Esophagus squamous epithelium (tissue), 5 donors: ENCODE data around the gene FOXN1. TPM values are rescaled to one million over a fixed set of nuclear protein-coding genes. Genes with fewer than 3 reads are reported as not detected.
A peak's percentile ranks its signal among the peaks of the same experiment; 100 is the strongest.

Source experiments
- DNase-seq: peaks from one replicate; lab custom pipeline; 2025; lab: John Stamatoyannopoulos, UW
- H3K27ac ChIP-seq, 4 donors: fragments of 200-600 bp; sonication (generic); one replicate each; pipeline ENCODE4 v1.5.1; 2016 to 2019; ENCODE audit warnings: mild to moderate bottlenecking in 1 of 4
- H3K27me3 ChIP-seq, 4 donors: fragments of 200-600 bp; sonication (generic); 1 replicate in 3 of 4; 2 replicates in 1 of 4; pipeline versions ENCODE4 v1.5.1 to v1.6.0; 2017 to 2021; ENCODE audit warnings: antibody characterized with exemption in 1 of 4
- H3K36me3 ChIP-seq, 3 donors: fragments of 200-600 bp; sonication (generic); one replicate each; pipeline ENCODE4 v1.5.1; 2016 to 2019
- H3K4me1 ChIP-seq, 3 donors: fragments of 200-600 bp; sonication (generic); one replicate each; pipeline ENCODE4 v1.5.1; 2017 to 2019
- H3K4me3 ChIP-seq, 4 donors: fragments of 200-600 bp; sonication (generic); 1 replicate in 3 of 4; 2 replicates in 1 of 4; pipeline ENCODE4 v1.5.1; 2016 to 2019; ENCODE audit warnings: mild to moderate bottlenecking in 2 of 4, moderate library complexity in 1 of 4
- H3K9me3 ChIP-seq, 3 donors: fragments of 200-600 bp; sonication (generic); one replicate each; pipeline ENCODE4 v1.5.1; 2016 to 2019
- POLR2A ChIP-seq, 4 donors: fragments of 450-650 bp; IDR thresholded peaks; one replicate each; pipeline ENCODE4 v1.6.1; 2017; ENCODE audit warnings: antibody characterized with exemption in 4 of 4, mild to moderate bottlenecking in 4 of 4, moderate library complexity in 3 of 4
- WGBS, 2 donors: methylation state at CpG; one replicate each; pipeline ENCODE4 v1.1.5; 2018; 5-methylcytosine and 5-hydroxymethylcytosine counted together
- intact Hi-C: fragments of 100-400 bp; cut with DNase I; formaldehyde crosslinking; loops from one replicate; pipeline ENCODE4 v1.15.0; 2022
- total RNA-seq, 4 donors: library from RNA; depleted of rRNA; stranded (reverse); fragments of >200 nt; gene quantifications; one replicate each; pipeline ENCODE4 v1.1.0, GENCODE V29; 2016
- TF ChIP-seq, protein P1 (sequence below), 6 experiments: fragments of 450-650 bp in 4 of 6; fragments of 200-600 bp in 2 of 6; sonication (generic) in 2 of 6; IDR thresholded peaks; one replicate each; pipeline ENCODE4 v1.5.1; 2016 to 2019; ENCODE audit warnings: antibody characterized with exemption in 6 of 6, mild to moderate bottlenecking in 4 of 6, moderate library complexity in 4 of 6
- donor health status: DM: yes; HTN: yes; CAD: no.

Gene FOXN1
- total RNA-seq, 4 donors from 2014 or later: 10.5 to 17.0 (median 14.8) TPM

DNA sequence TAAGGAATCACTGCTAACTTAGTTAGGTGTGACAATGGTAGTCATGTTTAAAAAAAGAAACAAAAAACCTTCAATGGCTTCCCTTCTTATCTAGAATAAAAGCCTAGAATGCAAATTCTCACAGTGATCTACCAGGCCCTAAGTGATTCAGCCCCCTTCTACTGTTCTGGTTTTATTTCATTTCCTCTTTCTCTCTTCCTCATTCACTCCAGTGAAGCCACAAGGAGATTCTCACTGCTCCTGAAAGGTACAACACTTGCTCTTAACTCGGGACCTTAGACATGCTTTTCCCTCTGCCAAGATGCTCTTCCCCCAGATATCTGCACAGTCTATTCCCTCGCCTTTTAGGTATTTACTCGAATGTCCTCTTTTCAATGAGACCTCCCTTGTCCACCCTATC is 61.5 kb downstream of the FOXN1 start:
- peaks cover 1 to 52% (median 8%) of the 10 kb centered on the region in 3 donors for H3K36me3 ChIP-seq
- no peak overlapping the region for H3K4me3 ChIP-seq
- H3K27me3 ChIP-seq: no peaks in the 10 kb centered on the region
- no peaks in the 10 kb centered on the region for H3K9me3 ChIP-seq
- no peak for DNase-seq
- H3K4me1 ChIP-seq: peaks cover 8 to 52% (median 14%) of the 10 kb centered on the region in 3 donors
- intact Hi-C loops: no loop called here
- TF ChIP-seq, protein P1, sequence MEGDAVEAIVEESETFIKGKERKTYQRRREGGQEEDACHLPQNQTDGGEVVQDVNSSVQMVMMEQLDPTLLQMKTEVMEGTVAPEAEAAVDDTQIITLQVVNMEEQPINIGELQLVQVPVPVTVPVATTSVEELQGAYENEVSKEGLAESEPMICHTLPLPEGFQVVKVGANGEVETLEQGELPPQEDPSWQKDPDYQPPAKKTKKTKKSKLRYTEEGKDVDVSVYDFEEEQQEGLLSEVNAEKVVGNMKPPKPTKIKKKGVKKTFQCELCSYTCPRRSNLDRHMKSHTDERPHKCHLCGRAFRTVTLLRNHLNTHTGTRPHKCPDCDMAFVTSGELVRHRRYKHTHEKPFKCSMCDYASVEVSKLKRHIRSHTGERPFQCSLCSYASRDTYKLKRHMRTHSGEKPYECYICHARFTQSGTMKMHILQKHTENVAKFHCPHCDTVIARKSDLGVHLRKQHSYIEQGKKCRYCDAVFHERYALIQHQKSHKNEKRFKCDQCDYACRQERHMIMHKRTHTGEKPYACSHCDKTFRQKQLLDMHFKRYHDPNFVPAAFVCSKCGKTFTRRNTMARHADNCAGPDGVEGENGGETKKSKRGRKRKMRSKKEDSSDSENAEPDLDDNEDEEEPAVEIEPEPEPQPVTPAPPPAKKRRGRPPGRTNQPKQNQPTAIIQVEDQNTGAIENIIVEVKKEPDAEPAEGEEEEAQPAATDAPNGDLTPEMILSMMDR (IDR thresholded peaks at IDR 0.05): no peak
- no peak for TF ChIP-seq POLR2A (IDR thresholded peaks at IDR 0.05)
- H3K27ac ChIP-seq: no peak overlapping the region
- 81 to 95% methylated on average over 3 of the region's 3 CpGs for WGBS, 2 donors

DNA sequence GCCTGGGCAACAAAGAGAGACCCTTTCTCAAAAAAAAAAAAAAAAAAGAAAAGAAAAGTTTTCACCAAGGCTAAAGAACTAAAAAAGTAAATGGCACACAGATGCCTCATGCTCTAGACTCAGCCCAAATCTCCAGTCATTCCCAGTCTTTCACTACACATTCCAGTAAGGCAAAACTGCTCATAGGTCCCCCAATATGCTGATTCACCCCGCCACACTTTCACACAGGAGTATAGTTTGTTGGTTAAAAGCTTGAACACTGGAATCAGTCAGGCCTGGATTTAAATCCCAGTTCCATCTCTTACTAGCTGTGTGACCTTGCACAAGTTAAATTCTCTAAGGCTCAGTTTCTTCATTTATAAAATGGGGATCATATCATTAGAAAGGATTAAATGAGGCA is 63.3 kb downstream of the FOXN1 start:
- 100% methylated on average over 1 of the region's 1 CpG for WGBS, 2 donors
- Histone ChIP-seq H3K36me3 (peaks cover 0 to 42% (median 0%) of the 10 kb centered on the region in 3 donors), H3K4me3 (no peak overlapping the region), H3K9me3 (no peaks in the 10 kb centered on the region), H3K27ac (no peak overlapping the region), H3K4me1 (peaks cover 8 to 55% (median 15%) of the 10 kb centered on the region in 3 donors), H3K27me3 (no peaks in the 10 kb centered on the region)
- TF ChIP-seq POLR2A (IDR thresholded peaks at IDR 0.05): no peak
- TF ChIP-seq, protein P1 (IDR thresholded peaks at IDR 0.05): no peak
- intact Hi-C loops: no loop called here
- DNase-seq: no peak

DNA sequence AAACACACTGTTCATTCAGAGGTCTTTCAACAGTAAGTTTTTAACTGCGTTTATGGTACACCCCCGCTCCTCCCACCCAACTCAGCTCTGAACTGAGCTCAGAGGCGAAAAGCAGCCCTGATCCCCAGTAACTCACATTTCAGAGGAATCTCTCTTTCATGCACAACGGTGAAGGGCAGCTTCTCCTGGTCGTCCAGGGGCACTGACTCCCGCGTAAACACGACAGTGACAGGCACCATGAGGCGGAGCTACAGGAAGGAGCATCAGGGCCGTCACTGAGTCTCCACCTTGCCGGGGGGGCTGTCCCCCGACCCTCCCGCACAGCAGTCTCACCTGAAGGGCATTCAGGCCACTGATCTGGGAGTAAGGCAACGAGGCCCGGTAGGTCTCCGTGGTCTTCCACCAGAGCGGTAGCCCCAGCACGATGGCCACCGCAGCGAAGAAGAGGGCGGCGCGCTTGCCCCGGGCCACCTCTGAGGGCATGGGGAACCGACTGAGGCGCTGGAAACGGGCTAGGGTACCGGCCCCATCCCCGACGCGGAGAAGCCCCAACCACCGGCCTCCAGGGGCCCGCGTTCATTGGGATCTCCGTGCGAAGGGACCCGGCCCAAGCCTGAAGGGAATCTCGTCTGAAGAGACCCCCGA is 64.7 kb downstream of the FOXN1 start:
- 0 to 1% methylated on average over 8 to 10 of the region's 39 CpGs for WGBS, 2 donors
- no peaks in the 10 kb centered on the region for H3K9me3 ChIP-seq
- peak overlapping the region; percentile 86 to 95 (median 90) for H3K27ac ChIP-seq
- DNase-seq: no peak
- TF ChIP-seq, protein P1 (IDR thresholded peaks at IDR 0.05): no peak
- no peak for TF ChIP-seq POLR2A (IDR thresholded peaks at IDR 0.05)
- peaks cover 0 to 38% (median 0%) of the 10 kb centered on the region in 3 donors for H3K36me3 ChIP-seq
- intact Hi-C loops: no loop called here
- peaks cover 8 to 55% (median 15%) of the 10 kb centered on the region in 3 donors for H3K4me1 ChIP-seq
- peak overlapping the region; percentile 81 to 100 (median 96) for H3K4me3 ChIP-seq
- no peaks in the 10 kb centered on the region for H3K27me3 ChIP-seq

DNA sequence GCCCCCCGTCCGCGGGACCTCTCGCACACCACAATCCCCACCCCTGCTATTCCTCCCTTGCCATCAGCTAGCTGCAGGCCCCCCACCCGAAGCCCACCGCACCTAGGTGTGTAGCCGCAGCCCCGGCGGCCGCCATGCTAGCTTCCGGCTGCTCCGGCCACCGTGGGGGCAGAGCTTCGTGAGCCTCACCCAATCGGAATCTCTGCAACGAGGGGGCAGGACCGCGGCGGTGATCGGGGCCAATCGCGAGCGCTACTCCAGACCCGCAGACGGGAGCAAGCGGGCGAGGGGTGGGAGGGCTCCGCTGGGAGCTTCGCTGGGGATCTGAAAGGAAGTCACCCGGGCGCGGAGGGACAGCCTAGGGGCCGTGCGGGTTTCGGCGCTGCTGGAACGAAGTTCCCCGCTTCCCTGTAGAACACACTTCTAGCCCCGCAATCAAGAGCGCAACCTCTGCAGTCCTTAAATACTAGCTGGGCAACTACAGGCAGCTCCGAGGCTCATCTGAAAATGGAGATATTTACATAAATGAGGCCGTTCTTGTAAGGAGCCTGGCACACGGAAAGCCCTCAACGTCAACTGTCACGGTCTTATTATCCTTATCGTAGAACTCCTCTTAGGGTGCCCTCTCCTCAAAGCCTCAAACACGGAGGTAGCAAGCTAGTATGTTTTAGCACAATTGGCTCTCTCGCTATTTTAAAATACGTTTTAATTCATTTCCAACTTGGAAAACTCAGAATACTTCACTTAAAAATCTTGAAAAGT is 65.4 kb downstream of the FOXN1 start, which contains the start of gene PIGS:
Gene PIGS, minus strand, starts transcription at position 164 of the 762 bp plus-strand sequence. Its CDS starts 28 bp downstream, at position 136.
- DNase-seq: peak; percentile 60
- intact Hi-C loops: no loop called here
- 1 to 3% methylated on average over 9 of the region's 49 CpGs for WGBS, 2 donors

More for the DNA sequence above, 65.4 kb downstream of the FOXN1 start, which contains the start of gene PIGS:
- H3K4me1 ChIP-seq: peaks cover 8 to 60% (median 18%) of the 10 kb centered on the region in 3 donors
- H3K36me3 ChIP-seq: peaks cover 0 to 36% (median 0%) of the 10 kb centered on the region in 3 donors
- no peaks in the 10 kb centered on the region for H3K9me3 ChIP-seq
- H3K27me3 ChIP-seq: no peaks in the 10 kb centered on the region
- TF ChIP-seq POLR2A (IDR thresholded peaks at IDR 0.05): peak in 3 of 4 donors; percentile 75 to 85 (median 78)
- TF ChIP-seq, protein P1 (IDR thresholded peaks at IDR 0.05): no peak
- peak within 1 kb of the TSS; percentile 86 to 95 (median 90) for H3K27ac ChIP-seq
- peak within 1 kb of the TSS; percentile 81 to 100 (median 96) for H3K4me3 ChIP-seq
